NCI-H187 treated with DMSO at 0.1 percent for 48 hours (cell line): ENCODE measurements around the gene SH3RF3.

ENCODE experiments used
- DNase-seq: peaks from one replicate; lab custom pipeline; 2025; lab: John Stamatoyannopoulos, UW

SH3RF3 gene

GRCh38 chr2:109437325-109438090 is 308.5 kb downstream of the SH3RF3 start:
- no peak for DNase-seq

GRCh38 chr2:109438146-109438545 is 309.1 kb downstream of the SH3RF3 start:
- no peak for DNase-seq

GRCh38 chr2:109438773-109439389 is 309.9 kb downstream of the SH3RF3 start:
- no peak for DNase-seq

GRCh38 chr2:109439390-109439786 is 310.4 kb downstream of the SH3RF3 start:
- no peak for DNase-seq

GRCh38 chr2:109439986-109440385 is 311.0 kb downstream of the SH3RF3 start:
- DNase-seq = no peak

- DNase-seq = no peak
Measured at GRCh38 chr2:109440499-109441156, 311.6 kb downstream of the SH3RF3 start.

- no peak for DNase-seq
Measured at GRCh38 chr2:109442715-109443319, 313.8 kb downstream of the SH3RF3 start.

- no peak for DNase-seq
Measured at GRCh38 chr2:109444916-109445315, 315.9 kb downstream of the SH3RF3 start.

GRCh38 chr2:109446278-109447131 is 317.5 kb downstream of the SH3RF3 start:
- no peak for DNase-seq

GRCh38 chr2:109447251-109447661 is 318.3 kb downstream of the SH3RF3 start:
- DNase-seq = no peak

- DNase-seq = no peak
Measured at GRCh38 chr2:109447776-109448175, 318.8 kb downstream of the SH3RF3 start.

- DNase-seq = no peak
Measured at GRCh38 chr2:109448207-109448606, 319.2 kb downstream of the SH3RF3 start.

GRCh38 chr2:109448946-109449788 is 320.2 kb downstream of the SH3RF3 start:
- DNase-seq = no peak

- no peak for DNase-seq
Measured at GRCh38 chr2:109450574-109451273, 321.7 kb downstream of the SH3RF3 start.

- DNase-seq = no peak
Measured at GRCh38 chr2:109451671-109452070, 322.7 kb downstream of the SH3RF3 start.

- DNase-seq = no peak
Measured at GRCh38 chr2:109452318-109453305, 323.6 kb downstream of the SH3RF3 start.

GRCh38 chr2:109453371-109453995 is 324.5 kb downstream of the SH3RF3 start:
- no peak for DNase-seq

- DNase-seq = no peak
Measured at GRCh38 chr2:109454304-109454703, 325.3 kb downstream of the SH3RF3 start.
